HG02798 (cell line): Measurements from ENCODE around the gene ZMAT2.
A peak's percentile ranks its signal among the peaks of the same experiment; 100 is the strongest.
"Not testable (repeated sequence)": the region's sequence is repeated elsewhere in the genome, so short reads cannot be mapped to it uniquely, and the experiment has no call there.

Source experiments
- ATAC-seq: cut with Tn5 transposase; IDR thresholded peaks from one replicate; pipeline ENCODE4 v1.9.1; 2021; ENCODE audit warnings: mild to moderate bottlenecking; ENCODE audit not compliant: unreplicated experiment, poor library complexity

ZMAT2 gene, protein sequence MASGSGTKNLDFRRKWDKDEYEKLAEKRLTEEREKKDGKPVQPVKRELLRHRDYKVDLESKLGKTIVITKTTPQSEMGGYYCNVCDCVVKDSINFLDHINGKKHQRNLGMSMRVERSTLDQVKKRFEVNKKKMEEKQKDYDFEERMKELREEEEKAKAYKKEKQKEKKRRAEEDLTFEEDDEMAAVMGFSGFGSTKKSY

DNA sequence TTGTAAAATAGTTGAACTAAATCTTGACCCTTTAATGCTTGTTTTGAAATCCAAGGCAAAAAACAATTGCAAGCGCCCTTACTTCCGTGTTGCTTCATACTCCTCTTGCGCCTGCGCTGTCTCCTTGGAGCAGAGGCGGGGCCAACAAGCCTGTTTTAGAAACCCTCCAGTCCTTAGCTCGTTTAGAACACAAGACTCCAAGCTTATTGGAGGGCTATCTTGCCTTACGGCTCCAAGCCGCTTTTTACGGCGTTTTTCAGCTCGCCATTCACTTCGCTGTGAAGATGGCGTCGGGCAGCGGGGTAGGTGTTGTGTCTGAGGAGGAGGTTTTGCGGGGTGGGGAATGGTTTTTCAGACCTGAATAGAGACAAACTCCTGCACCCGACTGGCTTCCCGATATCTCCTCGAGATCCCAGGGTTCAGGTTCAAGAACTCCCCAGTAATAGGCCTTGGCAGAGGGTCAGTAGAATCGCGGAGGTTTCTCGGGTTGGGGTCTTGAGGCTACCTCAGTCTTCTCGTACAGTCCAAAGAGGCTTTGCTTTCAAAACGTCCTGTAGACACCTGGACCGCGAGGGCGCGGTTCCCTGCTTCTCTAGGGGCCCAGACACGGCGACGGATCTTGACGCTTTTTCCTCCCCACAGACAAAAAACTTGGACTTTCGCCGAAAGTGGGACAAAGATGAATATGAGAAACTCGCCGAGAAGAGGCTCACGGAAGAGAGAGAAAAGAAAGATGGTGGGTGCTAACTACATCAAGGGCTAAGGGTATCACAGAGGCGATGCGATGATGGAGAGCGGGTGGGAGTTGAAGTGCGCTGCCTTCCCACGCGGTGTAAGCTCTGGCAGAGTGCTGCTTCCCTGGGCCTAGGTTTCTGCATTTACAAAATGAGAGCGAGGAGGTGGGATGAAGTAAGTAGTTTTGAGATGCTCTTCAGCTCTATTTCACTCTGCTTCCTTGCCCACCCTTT lies at the start of gene ZMAT2:
Gene ZMAT2, plus strand, starts transcription at position 271 of the 968 bp plus-strand sequence. Its CDS starts 14 bp downstream, at position 285.
- peak; percentile 98 for ATAC-seq

DNA sequence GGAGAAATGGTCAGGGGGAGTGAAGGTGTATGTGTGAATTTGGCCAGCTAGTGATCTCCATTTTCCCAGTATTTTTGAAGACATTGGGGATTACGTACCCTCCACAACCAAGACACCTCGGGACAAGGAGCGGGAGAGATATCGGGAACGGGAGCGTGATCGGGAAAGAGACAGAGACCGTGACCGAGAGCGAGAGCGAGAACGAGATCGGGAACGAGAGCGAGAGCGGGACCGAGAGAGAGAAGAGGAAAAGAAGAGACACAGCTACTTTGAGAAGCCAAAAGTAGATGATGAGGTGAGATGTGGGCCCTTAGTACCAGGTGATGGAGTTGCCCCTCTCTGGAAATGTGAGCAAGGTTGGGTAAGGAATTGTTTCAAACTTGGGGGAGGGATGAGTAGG lies 41.4 kb upstream of the ZMAT2 start:
- ATAC-seq: no peak

DNA sequence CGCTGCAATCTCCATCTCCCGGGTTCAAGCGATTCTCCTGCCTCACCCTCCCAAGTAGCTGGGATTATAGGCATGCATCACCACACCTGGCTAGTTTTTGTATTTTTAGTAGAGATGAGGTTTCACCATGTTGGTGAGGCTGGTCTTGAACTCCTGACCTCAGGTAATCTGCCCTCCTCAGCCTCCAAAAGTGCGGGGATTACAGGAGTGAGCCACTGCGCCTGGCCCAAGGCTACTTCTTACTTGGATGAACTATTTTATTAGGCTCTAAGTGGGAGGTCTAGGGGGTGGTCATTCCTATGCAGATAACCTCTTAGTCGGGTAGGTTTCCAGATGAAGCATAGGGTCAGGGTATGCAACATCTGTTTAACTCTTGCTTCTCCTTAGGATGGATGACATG lies 39.9 kb upstream of the ZMAT2 start:
- not testable (repeated sequence) for ATAC-seq

DNA sequence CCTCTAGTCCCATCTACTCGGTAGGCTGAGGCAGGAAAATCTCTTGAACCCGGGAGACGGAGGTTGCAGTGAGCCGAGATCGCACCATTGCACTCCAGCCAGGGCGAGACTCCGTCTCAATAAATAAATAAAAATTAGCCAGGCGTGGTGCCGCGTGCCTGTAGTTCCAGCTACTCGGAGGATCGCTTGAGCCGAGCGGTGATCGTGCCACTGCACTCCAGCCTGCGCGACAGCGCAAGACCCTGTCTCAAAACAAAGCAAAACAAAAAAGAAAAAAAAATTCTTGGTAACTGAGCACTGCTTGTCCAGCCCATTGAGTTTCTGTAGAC lies 36.3 kb upstream of the ZMAT2 start:
- ATAC-seq: no peak

DNA sequence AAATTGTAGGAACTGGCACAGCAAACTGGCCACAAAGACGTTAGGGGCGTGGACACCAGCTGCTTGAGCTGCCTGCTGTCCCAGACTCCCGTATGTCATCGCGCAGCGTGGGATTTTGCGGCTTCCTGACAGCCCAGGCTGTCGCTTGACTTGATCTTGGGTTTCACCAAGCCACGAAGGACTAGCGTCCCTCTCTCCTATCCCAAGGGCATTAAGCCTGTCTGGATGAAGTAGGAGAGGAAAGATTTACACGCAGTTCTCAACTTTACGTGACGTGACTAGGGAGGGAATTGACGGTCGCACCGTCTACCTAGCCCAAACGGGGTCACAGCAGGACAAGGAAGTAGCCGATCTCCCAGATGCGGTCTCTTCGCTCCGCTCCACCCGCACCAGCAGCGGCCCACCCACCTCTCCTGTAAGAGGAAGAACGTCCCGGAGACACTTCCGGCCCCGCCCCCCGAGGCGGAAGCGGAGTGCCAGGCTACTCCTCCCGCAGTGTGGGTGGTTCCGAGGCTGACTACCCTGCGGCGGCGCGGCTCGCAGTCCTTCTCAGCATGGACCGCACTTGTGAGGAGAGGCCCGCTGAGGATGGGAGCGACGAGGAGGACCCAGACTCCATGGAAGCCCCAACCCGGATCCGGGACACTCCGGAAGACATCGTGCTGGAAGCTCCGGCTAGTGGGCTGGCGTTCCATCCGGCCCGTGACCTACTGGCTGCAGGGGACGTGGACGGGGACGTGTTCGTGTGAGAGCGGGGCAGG lies 35.7 kb upstream of the ZMAT2 start, which contains the start of gene WDR55:
Gene WDR55, plus strand, starts transcription at position 546 of the 761 bp plus-strand sequence. Its CDS starts 9 bp downstream, at position 555.
- ATAC-seq: peak; percentile 99

DNA sequence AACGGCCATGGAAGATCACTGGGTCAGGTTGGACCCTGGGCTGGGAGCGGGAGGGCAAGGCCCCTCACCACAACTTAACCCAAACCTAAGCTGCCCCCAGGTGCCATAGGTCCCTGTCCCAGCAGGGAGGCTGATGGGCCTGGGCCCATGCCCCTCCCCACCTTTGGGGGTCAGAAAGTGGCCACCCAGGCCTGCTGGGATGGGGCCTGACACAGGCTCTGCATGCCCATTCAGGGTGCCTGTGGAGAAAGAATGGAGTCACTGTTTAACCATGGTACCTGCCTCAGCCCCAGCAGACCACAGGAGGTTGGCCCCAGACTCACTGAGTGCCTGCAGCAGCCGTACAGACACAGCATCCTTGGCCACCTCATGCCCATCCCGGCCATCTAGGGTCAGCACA lies 29.2 kb upstream of the ZMAT2 start:
- not testable (repeated sequence) for ATAC-seq

DNA sequence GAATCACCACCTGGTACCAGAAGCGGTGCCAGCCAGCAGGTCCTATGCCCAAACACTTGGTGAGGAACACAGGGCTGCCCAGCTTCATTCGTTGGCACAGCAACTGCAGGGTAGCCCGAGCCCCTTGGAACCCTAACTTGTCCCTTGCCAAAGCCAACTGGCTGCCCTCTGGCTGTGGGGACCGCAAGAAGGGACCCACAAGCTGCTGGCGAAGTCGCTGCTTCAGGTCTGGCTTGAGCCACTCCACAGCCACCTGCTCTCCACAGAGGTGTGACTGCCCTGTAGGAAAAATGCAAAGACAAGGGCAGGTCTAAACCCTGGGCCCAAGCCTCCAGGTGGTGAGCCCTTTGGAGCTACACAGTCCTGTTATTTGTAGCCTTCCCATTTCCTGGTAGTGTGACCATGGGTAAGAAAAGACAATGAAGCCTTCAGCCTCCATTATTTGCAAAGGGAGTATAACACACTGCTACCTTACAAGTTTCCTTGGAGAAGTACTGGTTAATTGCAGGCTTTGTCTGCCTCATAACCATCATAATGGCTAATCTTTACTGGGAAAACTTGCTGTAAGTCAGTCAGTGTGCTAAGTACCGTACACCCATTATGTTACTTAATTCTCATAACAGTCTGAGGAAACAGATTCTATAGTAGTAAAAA lies 28.6 kb upstream of the ZMAT2 start:
- no peak for ATAC-seq

DNA sequence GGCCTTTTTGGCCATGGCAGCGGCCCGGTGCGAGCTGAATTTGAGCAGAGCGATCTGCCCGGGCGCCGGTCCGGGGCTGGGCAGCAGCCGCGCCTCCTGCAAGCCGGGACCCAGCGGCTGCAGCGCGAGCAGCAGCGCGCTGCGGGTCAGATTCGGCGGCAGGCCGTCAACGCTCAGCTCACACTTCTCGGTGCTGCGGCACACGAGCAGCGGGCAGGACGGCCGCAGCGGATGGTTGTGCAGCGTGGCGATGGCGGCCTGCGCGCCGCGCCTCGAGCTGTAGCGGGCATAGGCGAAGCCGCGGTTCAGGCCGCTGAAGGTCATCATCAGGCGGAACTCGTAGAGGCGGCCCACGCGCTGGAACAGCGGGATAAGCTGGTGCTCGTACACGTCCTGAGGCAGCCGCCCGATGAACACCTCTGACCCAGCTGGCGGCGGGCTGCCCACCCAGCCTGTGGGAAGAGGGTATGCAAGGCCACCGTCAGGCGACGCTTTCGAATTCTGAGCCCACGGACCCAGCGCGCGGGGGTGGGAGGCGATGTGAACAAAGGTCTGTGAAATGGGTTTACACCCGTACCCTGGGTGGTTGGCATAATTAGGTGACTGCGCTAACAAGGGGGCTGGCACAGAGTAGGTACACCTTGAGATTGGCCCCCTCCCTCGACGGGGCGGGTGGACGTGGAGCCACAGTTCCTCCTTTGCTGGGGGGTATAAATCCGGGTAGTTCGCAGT lies 27.6 kb upstream of the ZMAT2 start:
- no peak for ATAC-seq

DNA sequence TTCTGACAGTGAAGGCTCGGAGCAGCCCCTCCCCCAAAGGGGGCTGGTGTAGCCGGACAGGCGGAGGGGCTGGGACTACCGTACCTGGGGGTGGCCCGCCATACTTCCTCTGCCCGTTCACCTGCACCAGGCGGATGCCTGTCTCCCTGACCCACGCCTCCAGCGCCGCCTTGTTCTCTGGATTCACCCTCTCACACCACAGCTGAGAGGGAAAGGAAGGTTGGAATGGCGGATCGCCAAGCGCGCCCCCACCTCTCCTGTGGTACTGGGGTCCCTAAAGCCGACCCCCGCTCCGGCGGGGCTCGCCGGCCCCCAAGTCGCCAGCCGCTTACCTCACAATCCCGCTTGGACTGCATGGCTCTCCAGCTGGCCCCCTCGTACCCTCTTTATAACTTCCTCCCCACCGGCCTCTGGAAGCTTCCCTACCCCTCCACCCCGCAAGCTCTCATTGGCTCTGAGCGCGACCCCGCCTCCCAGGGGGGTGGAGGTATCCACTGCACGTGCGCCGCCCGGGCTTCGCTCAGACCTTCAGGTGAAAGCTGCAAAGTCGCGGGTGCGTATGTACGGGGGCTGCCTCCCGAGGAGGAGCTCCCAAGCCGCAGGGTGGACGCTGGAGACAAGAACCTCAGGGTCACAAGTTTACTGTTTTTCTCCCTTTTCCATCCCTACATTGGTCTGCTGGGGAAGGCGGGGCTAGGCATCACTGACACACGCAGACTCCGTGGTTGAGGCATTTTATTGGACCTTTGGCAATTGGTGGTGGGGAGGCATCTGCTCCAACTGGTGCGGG lies 26.9 kb upstream of the ZMAT2 start, which contains the start of gene DND1:
Gene DND1, minus strand, starts transcription at position 390 of the 790 bp plus-strand sequence. Its CDS starts 34 bp downstream, at position 356.
- ATAC-seq: no peak

DNA sequence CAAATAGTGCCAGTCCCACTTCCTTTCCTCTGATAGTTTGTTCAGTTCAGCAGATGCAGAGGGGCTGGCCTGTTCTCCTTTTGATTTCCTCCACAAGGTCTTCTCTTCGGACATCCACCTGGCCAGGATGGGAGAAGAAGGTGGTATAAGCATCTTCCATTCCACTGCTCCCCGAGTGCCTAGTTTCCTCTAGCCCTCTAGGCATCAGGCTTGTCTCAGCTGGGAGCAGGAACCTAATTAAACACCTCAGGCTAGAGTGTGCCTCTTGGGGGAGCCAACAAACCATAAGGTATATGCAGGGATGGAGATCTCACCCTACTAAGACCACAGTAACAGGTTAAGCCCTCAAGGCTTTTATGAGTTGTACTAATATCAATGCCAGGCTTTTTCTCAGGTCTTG lies 26.0 kb upstream of the ZMAT2 start:
- ATAC-seq: no peak

DNA sequence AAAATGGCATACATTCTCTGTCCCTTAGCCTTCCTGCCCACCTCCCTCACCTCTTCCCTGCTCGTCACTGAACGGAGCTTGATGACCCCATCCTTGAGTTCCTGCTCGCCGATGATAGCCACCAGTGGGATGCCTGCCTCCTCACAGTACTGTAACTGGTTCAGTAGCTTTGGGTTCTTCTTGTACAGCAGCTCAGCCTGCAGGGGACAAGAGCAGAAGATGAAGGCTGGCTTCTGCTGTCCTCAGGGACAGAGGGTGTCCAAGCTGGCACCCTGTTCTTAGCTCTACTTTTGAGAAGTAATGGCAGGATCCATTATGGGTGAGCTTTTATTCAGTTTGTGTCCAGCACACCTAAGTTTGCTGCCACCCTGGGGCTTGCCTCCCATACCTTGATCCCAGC lies 25.6 kb upstream of the ZMAT2 start:
- no peak for ATAC-seq

DNA sequence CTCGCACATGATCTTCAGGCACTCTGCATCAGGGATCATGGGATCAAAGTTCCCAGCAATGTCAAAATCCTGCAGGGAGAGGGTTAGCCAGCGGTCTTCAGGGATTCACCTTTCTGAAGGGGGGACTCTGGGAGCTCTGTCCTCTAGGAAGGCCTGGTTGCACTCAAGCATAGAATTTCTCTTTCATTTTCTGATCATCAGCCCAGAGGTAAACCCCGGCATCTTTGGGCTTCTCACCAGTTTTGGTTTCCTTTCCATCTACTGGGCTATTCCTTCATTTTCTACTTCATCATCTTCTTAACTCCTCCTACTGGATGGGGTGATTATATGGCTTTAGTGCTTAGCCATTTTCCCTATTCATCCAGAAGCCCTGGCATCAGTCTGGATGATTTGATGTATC lies 22.3 kb upstream of the ZMAT2 start:
- ATAC-seq: peak; percentile 63

DNA sequence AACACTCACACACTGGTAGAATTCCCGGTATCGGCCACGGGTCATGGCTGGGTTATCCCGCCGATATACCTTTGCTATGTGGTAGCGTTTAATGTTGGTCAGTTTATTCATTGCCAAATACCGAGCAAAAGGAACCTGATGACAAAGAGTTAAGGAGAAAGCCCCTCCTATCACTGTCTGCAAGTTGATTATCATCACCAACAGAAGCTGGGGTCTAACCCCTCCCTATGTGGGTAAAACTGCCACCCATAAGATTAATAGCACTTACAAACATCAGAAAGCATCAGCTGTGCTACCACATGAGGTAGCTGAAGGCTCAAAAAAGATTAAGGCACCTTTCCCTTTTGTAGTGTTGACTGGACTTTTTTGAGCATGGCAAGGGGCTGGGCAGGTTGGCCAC lies 21.3 kb upstream of the ZMAT2 start:
- no peak for ATAC-seq

DNA sequence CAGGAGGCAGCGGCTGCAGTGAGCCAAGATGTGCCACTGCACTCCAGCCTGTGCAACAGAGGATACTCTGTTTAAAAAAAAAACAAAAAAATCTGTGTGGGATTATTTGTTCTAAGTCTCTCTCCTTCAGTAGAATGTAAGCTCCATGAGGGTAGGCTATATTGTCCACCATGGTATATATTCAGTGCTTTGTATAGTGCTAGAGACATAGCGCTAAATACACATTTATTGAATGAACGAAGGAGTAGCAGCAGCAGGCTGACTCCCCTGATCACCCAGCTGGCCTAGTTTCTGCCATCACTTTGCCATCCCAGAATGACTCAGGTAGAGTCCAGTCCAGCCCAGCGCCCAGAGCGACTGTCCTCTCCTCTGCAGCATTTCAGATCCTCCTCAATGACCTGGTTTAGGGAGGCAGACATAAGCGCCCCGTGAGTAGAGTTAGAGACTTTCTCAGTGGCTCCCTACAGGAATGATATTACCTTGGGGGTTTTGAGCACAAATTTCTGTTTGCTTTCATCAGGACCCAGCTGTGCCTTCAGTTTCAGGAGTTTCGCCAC lies 9.8 kb upstream of the ZMAT2 start:
- ATAC-seq: no peak

DNA sequence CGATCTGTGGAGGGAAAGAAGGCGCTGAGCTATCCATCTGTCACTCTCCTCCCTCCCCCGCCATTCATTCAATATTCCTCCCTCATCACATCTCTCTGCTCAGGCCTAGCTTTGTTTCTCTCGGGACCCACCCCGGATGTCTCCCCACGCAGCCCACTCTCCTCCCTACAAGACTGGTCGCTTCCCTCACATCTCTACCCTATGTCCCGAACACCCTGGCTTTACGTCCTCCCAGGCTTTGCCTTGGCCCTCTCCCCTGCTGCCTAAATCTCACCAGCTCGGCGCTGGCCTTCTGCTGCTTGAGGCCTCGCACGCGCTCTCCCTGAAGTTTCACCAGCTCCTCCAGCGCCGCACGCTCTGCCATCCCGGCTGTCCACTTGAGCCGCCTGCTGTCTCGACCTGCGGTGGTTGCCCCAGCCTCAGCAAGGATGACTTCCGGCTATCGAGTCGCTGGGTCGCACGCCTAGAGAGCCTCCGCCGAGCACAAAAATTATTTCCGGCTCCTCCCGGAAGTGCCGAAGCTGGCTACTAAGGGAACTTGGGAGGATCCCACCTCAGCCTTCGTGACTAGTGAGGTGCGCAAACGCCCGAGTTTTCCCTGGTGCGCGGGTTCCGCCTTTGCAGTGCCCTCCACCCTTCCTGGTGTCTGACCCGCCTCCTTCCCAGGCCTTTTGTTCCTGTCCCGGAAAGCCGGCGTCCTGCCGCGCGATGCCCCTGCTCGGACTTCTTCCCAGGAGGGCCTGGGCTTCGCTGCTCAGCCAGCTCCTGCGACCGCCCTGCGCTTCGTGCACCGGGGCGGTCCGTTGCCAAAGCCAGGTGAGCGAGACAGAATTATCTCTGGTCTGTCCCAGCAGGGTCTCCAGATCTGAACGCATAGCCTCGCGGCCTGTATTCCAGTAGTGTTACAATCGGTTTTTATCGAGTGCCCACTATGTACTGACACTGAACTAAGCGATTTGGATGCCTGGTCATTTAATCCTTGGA lies 9.0 kb upstream of the ZMAT2 start, which contains the start of the genes HARS1 and HARS2:
Gene HARS1, minus strand, starts transcription at position 430 of the 984 bp plus-strand sequence. Its CDS starts 66 bp downstream, at position 364.
Gene HARS2, plus strand, starts transcription at position 515 of the 984 bp plus-strand sequence. Its CDS starts 194 bp downstream, at position 709.
- peak; percentile 97 for ATAC-seq

DNA sequence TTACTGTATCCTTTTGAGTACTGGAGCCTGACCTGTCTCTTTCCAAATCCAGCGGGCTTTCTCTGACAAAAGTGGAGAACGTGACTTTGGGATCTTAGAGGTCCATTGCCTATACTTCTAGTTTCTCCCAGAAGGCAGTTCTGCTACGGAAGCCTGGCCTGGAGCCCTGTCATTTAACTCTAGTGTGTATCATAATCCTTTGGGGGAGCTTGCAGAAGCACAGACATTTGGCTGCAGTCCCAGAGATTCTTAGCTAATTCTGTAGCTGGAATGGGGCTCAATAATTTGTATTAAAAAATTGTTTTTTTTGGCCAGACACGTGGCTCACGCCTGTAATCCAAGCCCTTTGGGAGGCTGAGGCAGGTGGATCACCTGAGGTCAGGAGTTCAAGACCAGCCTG lies 6.0 kb upstream of the ZMAT2 start:
- ATAC-seq: no peak

DNA sequence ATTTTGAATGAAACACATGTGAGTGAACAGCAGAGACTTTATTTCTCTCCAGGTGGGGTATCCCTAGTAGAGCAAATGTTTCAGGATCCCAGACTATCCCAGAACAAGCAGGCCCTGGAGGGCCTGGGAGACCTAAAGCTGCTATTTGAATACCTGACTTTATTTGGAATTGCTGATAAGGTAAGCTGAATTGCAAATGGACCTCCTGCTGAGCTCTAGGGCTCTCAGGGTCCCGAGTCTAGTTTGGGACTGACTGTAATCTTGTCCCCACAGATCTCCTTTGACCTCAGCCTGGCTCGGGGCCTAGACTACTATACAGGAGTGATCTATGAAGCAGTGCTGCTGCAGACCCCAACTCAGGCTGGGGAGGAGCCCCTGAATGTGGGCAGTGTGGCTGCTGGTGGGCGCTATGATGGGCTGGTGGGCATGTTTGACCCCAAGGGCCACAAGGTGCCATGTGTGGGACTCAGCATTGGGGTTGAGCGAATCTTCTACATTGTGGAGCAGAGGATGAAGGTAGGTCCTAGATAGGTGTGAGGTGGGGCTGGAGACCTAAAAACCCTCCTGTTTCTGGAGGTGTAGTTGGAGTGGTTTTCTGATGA lies 3.3 kb upstream of the ZMAT2 start:
- no peak for ATAC-seq
